ENCODE results near the gene PTGFR.

DNA sequence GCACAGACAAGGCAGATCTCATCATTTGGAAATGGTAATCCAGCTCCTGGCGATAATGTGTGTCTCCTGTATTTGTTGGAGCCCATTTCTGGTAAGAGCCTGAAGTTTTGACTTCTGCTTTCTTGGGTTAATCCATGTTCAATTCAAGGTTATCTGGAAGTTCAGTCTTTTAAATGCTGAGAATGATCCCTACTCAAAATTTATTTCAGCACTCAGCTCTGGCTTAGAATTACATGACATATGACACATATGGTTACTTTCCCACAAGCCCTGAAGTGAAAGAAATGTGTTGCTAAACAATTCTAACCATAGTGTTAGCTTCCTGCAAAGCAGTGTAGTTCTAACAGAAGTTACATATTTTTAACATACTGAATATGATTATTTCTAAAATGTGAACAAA lies 2.7 kb downstream of the PTGFR start:
- TF ChIP-seq, protein P1, sequence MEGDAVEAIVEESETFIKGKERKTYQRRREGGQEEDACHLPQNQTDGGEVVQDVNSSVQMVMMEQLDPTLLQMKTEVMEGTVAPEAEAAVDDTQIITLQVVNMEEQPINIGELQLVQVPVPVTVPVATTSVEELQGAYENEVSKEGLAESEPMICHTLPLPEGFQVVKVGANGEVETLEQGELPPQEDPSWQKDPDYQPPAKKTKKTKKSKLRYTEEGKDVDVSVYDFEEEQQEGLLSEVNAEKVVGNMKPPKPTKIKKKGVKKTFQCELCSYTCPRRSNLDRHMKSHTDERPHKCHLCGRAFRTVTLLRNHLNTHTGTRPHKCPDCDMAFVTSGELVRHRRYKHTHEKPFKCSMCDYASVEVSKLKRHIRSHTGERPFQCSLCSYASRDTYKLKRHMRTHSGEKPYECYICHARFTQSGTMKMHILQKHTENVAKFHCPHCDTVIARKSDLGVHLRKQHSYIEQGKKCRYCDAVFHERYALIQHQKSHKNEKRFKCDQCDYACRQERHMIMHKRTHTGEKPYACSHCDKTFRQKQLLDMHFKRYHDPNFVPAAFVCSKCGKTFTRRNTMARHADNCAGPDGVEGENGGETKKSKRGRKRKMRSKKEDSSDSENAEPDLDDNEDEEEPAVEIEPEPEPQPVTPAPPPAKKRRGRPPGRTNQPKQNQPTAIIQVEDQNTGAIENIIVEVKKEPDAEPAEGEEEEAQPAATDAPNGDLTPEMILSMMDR (IDR thresholded peaks at IDR 0.05), result no peak
- TF ChIP-seq EZH2 (IDR thresholded peaks at IDR 0.05; ENCODE audit: borderline replicate concordance, insufficient read depth, low read depth, low read length, poor library complexity, severe bottlenecking), result no peak

Data from B cell (primary cell).